ENCODE results near the gene TXNRD2. TPM values are rescaled to one million over a fixed set of nuclear protein-coding genes. Genes with fewer than 3 reads are reported as not detected.

The TXNRD2 gene
- total RNA-seq, 4 donors from 2014 or later, result 12.1 to 28.9 (median 21.6) TPM

- Histone ChIP-seq H3K36me3 (no peaks in the 10 kb centered on the region), H3K27ac (no peak overlapping the region), H3K4me3 (no peak overlapping the region), H3K4me1 (peaks cover 0 to 8% (median 6%) of the 10 kb centered on the region in 4 donors), H3K9me3 (no peaks in the 10 kb centered on the region), H3K27me3 (no peaks in the 10 kb centered on the region)
- no peak for DNase-seq
- TF ChIP-seq POLR2A (IDR thresholded peaks at IDR 0.05), result no peak
- TF ChIP-seq POLR2AphosphoS5 (IDR thresholded peaks at IDR 0.05), result no peak
- no peak for TF ChIP-seq CTCF (IDR thresholded peaks at IDR 0.05)
- TF ChIP-seq EP300 (IDR thresholded peaks at IDR 0.05; ENCODE audit: low read depth), result no peak
- in situ Hi-C loops (cut with MboI; ENCODE audit: low pct_ligation_motif_present in 1 of 4, low pct_unique_long_range_greater_than_20kb in 1 of 4, low sequenced_read_pairs in 3 of 4), result no loop called here
- intact Hi-C loops (cut with DNase I; ENCODE audit: low total_unique reads), result no loop called here
- WGBS, 2 donors (ENCODE audit: low coverage in 1 of 2), result 87 to 91% methylated on average over 9 to 21 of the region's 22 CpGs
Measured at GRCh38 chr22:19905347-19906276, 36.0 kb downstream of the TXNRD2 start.

- Histone ChIP-seq H3K27ac (no peak overlapping the region), H3K9me3 (no peaks in the 10 kb centered on the region), H3K36me3 (no peaks in the 10 kb centered on the region), H3K4me1 (peaks cover 0 to 8% (median 6%) of the 10 kb centered on the region in 4 donors), H3K27me3 (no peaks in the 10 kb centered on the region), H3K4me3 (no peak overlapping the region)
- DNase-seq, result no peak
- intact Hi-C loops (cut with DNase I; ENCODE audit: low total_unique reads), result no loop called here
- TF ChIP-seq CTCF (IDR thresholded peaks at IDR 0.05) (no peak), POLR2A (IDR thresholded peaks at IDR 0.05) (no peak), EP300 (IDR thresholded peaks at IDR 0.05; ENCODE audit: low read depth) (no peak), POLR2AphosphoS5 (IDR thresholded peaks at IDR 0.05) (no peak)
- WGBS, 2 donors (ENCODE audit: low coverage in 1 of 2), result 80 to 94% methylated on average over 7 of the region's 7 CpGs
- in situ Hi-C loops (cut with MboI; ENCODE audit: low pct_ligation_motif_present in 1 of 4, low pct_unique_long_range_greater_than_20kb in 1 of 4, low sequenced_read_pairs in 3 of 4), result no loop called here
Measured at GRCh38 chr22:19904935-19905334, 36.7 kb downstream of the TXNRD2 start.

GRCh38 chr22:19904174-19904856, 37.3 kb downstream of the TXNRD2 start:
- no peaks in the 10 kb centered on the region for H3K36me3 ChIP-seq
- H3K27ac ChIP-seq, result no peak overlapping the region
- DNase-seq, result no peak
- intact Hi-C loops (cut with DNase I; ENCODE audit: low total_unique reads) (no loop called here), in situ Hi-C loops (cut with MboI; ENCODE audit: low pct_ligation_motif_present in 1 of 4, low pct_unique_long_range_greater_than_20kb in 1 of 4, low sequenced_read_pairs in 3 of 4) (no loop called here)
- no peak overlapping the region for H3K4me3 ChIP-seq
- H3K4me1 ChIP-seq, result peaks cover 0 to 8% (median 6%) of the 10 kb centered on the region in 4 donors
- H3K9me3 ChIP-seq, result no peaks in the 10 kb centered on the region
- H3K27me3 ChIP-seq, result no peaks in the 10 kb centered on the region
- TF ChIP-seq CTCF (IDR thresholded peaks at IDR 0.05) (no peak), EP300 (IDR thresholded peaks at IDR 0.05; ENCODE audit: low read depth) (no peak), POLR2AphosphoS5 (IDR thresholded peaks at IDR 0.05) (no peak), POLR2A (IDR thresholded peaks at IDR 0.05) (no peak)
- 67 to 83% methylated on average over 1 to 16 of the region's 16 CpGs for WGBS, 2 donors (ENCODE audit: low coverage in 1 of 2)

- in situ Hi-C loops (cut with MboI; ENCODE audit: low pct_ligation_motif_present in 1 of 4, low pct_unique_long_range_greater_than_20kb in 1 of 4, low sequenced_read_pairs in 3 of 4) (no loop called here), intact Hi-C loops (cut with DNase I; ENCODE audit: low total_unique reads) (no loop called here)
- Histone ChIP-seq H3K4me1 (peaks cover 0 to 8% (median 6%) of the 10 kb centered on the region in 4 donors), H3K4me3 (no peak overlapping the region), H3K36me3 (no peaks in the 10 kb centered on the region), H3K27me3 (no peaks in the 10 kb centered on the region), H3K9me3 (no peaks in the 10 kb centered on the region), H3K27ac (no peak overlapping the region)
- 82% methylated on average over 12 of the region's 12 CpGs; no CpG with 5 or more reads in 1 of the 2 donors for WGBS, 2 donors (ENCODE audit: low coverage in 1 of 2)
- TF ChIP-seq CTCF (IDR thresholded peaks at IDR 0.05) (no peak), POLR2A (IDR thresholded peaks at IDR 0.05) (no peak), EP300 (IDR thresholded peaks at IDR 0.05; ENCODE audit: low read depth) (no peak), POLR2AphosphoS5 (IDR thresholded peaks at IDR 0.05) (no peak)
- no peak for DNase-seq
Measured at GRCh38 chr22:19903513-19903912, 38.1 kb downstream of the TXNRD2 start.
